GM18498 (cell line): ENCODE data around the gene ECEL1.

Source experiments
- ATAC-seq: cut with Tn5 transposase; IDR thresholded peaks from one replicate; pipeline ENCODE4 v1.9.1; 2021; ENCODE audit warnings: mild to moderate bottlenecking, moderate library complexity; ENCODE audit not compliant: unreplicated experiment

The ECEL1 gene

GRCh38 chr2:232498452-232498851 lies 10.8 kb upstream of the ECEL1 start:
- ATAC-seq = no peak

GRCh38 chr2:232497348-232497747 lies 9.7 kb upstream of the ECEL1 start:
- ATAC-seq = no peak

GRCh38 chr2:232496501-232497270 lies 9.1 kb upstream of the ECEL1 start:
- no peak for ATAC-seq

GRCh38 chr2:232495292-232495691 lies 7.7 kb upstream of the ECEL1 start:
- ATAC-seq = no peak

- ATAC-seq = no peak
Observed at GRCh38 chr2:232494542-232494941, 6.9 kb upstream of the ECEL1 start.

- no peak for ATAC-seq
Observed at GRCh38 chr2:232493701-232494474, 6.3 kb upstream of the ECEL1 start.

- no peak for ATAC-seq
Observed at GRCh38 chr2:232492963-232493700, 5.5 kb upstream of the ECEL1 start.

- ATAC-seq = no peak
Observed at GRCh38 chr2:232492236-232492848, 4.7 kb upstream of the ECEL1 start.

- no peak for ATAC-seq
Observed at GRCh38 chr2:232491139-232491780, 3.6 kb upstream of the ECEL1 start.

- no peak for ATAC-seq
Observed at GRCh38 chr2:232490221-232491138, 2.8 kb upstream of the ECEL1 start.

GRCh38 chr2:232489516-232490220 lies 2.0 kb upstream of the ECEL1 start:
- no peak for ATAC-seq

- no peak for ATAC-seq
Observed at GRCh38 chr2:232488721-232489300, 1.2 kb upstream of the ECEL1 start.

- no peak for ATAC-seq
Observed at GRCh38 chr2:232488097-232488711, 570 bp upstream of the ECEL1 start.

GRCh38 chr2:232486558-232487384 lies 863 bp downstream of the ECEL1 start:
- no peak for ATAC-seq

- ATAC-seq = no peak
Observed at GRCh38 chr2:232485757-232486557, 1.7 kb downstream of the ECEL1 start.

- no peak for ATAC-seq
Observed at GRCh38 chr2:232485348-232485756, 2.3 kb downstream of the ECEL1 start.
